Panc1 (cell line): ENCODE results near the gene BICDL2.

Experiments
- CTCF ChIP-seq: fragments of 450-650 bp; IDR thresholded peaks from 2 replicates; pipeline ENCODE4 v1.5.1; 2017; ENCODE audit warnings: mild to moderate bottlenecking
- POLR2AphosphoS5 ChIP-seq: IDR thresholded peaks from 2 replicates; pipeline ENCODE4 v1.6.1; 2012; ENCODE audit warnings: mild to moderate bottlenecking, low read depth, low read length, moderate library complexity

GRCh38 chr16:2996298-2996697 is 40.4 kb downstream of the BICDL2 start:
- TF ChIP-seq CTCF (no peak), POLR2AphosphoS5 (no peak)
